ENCODE data around the gene RPL13A.
A peak's percentile ranks its signal among the peaks of the same experiment; 100 is the strongest.
"Not testable (repeated sequence)": the region's sequence is repeated elsewhere in the genome, so short reads cannot be mapped to it uniquely, and the experiment has no call there.

Gene RPL13A

GRCh38 chr19:49458567-49458903 lies 28.9 kb upstream of the RPL13A start:
- FAIRE-seq = no peak

GRCh38 chr19:49459388-49459787 lies 28.0 kb upstream of the RPL13A start:
- FAIRE-seq = no peak

GRCh38 chr19:49461130-49461529 lies 26.3 kb upstream of the RPL13A start:
- FAIRE-seq = not testable (repeated sequence)

- FAIRE-seq = no peak
Observed at GRCh38 chr19:49461656-49462055, 25.8 kb upstream of the RPL13A start.

GRCh38 chr19:49462492-49462891 lies 24.9 kb upstream of the RPL13A start:
- no peak for FAIRE-seq

- FAIRE-seq = no peak
Observed at GRCh38 chr19:49463960-49464740, 23.3 kb upstream of the RPL13A start.

GRCh38 chr19:49465371-49465770 lies 22.0 kb upstream of the RPL13A start:
- FAIRE-seq = no peak

- no peak for FAIRE-seq
Observed at GRCh38 chr19:49468199-49468598, 19.2 kb upstream of the RPL13A start.

- peak; percentile 72 for FAIRE-seq
Observed at GRCh38 chr19:49468746-49469447, 18.5 kb upstream of the RPL13A start.

- no peak for FAIRE-seq
Observed at GRCh38 chr19:49469828-49470614, 17.4 kb upstream of the RPL13A start.

GRCh38 chr19:49470615-49470978 lies 16.8 kb upstream of the RPL13A start:
- FAIRE-seq = no peak

GRCh38 chr19:49472936-49473335 lies 14.5 kb upstream of the RPL13A start:
- no peak for FAIRE-seq

- FAIRE-seq = not testable (repeated sequence)
Observed at GRCh38 chr19:49473501-49473867, 13.9 kb upstream of the RPL13A start.

GRCh38 chr19:49473868-49474541 lies 13.4 kb upstream of the RPL13A start, which contains the start of gene FLT3LG:
FLT3LG (plus strand) TSS chr19:49474215; CDS start chr19:49474640, 425 bp downstream.
- no peak for FAIRE-seq

- no peak for FAIRE-seq
Observed at GRCh38 chr19:49474542-49474924, 12.9 kb upstream of the RPL13A start.

GRCh38 chr19:49475191-49475917 lies 12.1 kb upstream of the RPL13A start:
- FAIRE-seq = no peak

- FAIRE-seq = peak; percentile 80
Observed at GRCh38 chr19:49475995-49476880, 11.2 kb upstream of the RPL13A start.

- FAIRE-seq = no peak
Observed at GRCh38 chr19:49479975-49480628, 7.3 kb upstream of the RPL13A start.

GRCh38 chr19:49481020-49481683 lies 6.3 kb upstream of the RPL13A start:
- FAIRE-seq = no peak

- FAIRE-seq = no peak
Observed at GRCh38 chr19:49486232-49486631, 1.2 kb upstream of the RPL13A start.
